GM23338 (cell line): ENCODE measurements around the gene BCORL1.

Source experiments
- CREB1 ChIP-seq: fragments of 250-450 bp; sonication (Bioruptor Pico); IDR thresholded peaks from 2 replicates; pipeline ENCODE4 v1.5.0; 2020; ENCODE audit warnings: low read depth, mild to moderate bottlenecking, moderate library complexity
- ETS1 ChIP-seq: IDR thresholded peaks from 2 replicates; pipeline ENCODE4 v1.6.1; 2016; ENCODE audit warnings: antibody characterized with exemption
- EZH2 ChIP-seq: fragments of 200-600 bp; sonication (generic); IDR thresholded peaks from one replicate; pipeline ENCODE4 v1.8.0; 2017; ENCODE audit warnings: antibody characterized with exemption, mild to moderate bottlenecking, low read depth; ENCODE audit not compliant: unreplicated experiment
- EZH2phosphoT487 ChIP-seq: fragments of 200-600 bp; sonication (generic); IDR thresholded peaks from one replicate; pipeline ENCODE4 v1.8.1; 2018; ENCODE audit warnings: antibody characterized with exemption; ENCODE audit not compliant: unreplicated experiment
- JUNB ChIP-seq: IDR thresholded peaks from one replicate; pipeline ENCODE4 v1.6.1; 2016; ENCODE audit warnings: antibody characterized with exemption; ENCODE audit not compliant: unreplicated experiment
- NANOG ChIP-seq: IDR thresholded peaks from 2 replicates; pipeline ENCODE4 v1.6.1; 2016; ENCODE audit warnings: antibody characterized with exemption, borderline replicate concordance
- POLR2AphosphoS5 ChIP-seq: IDR thresholded peaks from 2 replicates; pipeline ENCODE4 v1.6.1; 2016; ENCODE audit warnings: antibody characterized with exemption, low read depth
- REST ChIP-seq: IDR thresholded peaks from one replicate; pipeline ENCODE4 v1.6.1; 2018; ENCODE audit warnings: antibody characterized with exemption; ENCODE audit not compliant: unreplicated experiment
- STAT1 ChIP-seq: IDR thresholded peaks from one replicate; pipeline ENCODE4 v1.6.1; 2016; ENCODE audit warnings: antibody characterized with exemption; ENCODE audit not compliant: unreplicated experiment
- ZNF114 ChIP-seq: fragments of 250-450 bp; sonication (Bioruptor Pico); IDR thresholded peaks from 2 replicates; pipeline ENCODE4 v1.5.0; 2020; ENCODE audit warnings: mild to moderate bottlenecking, moderate library complexity
- ZNF331 ChIP-seq: fragments of 250-450 bp; sonication (Bioruptor Pico); IDR thresholded peaks from 2 replicates; pipeline ENCODE4 v1.5.0; 2020; ENCODE audit warnings: low read depth, mild to moderate bottlenecking, moderate library complexity
- TF ChIP-seq, protein P1 (sequence below), 2 experiments: fragments of 200-600 bp in 1 of 2; sonication (generic) in 1 of 2; conservative IDR thresholded peaks; 2 replicates each; pipeline versions ENCODE4 v1.5.1 to v1.6.1; 2016 to 2017; ENCODE audit warnings: antibody characterized with exemption in 2 of 2, low read depth in 2 of 2, mild to moderate bottlenecking in 2 of 2, moderate library complexity in 1 of 2

GRCh38 chrX:129979207-129979920, 3.1 kb upstream of the BCORL1 start:
- TF ChIP-seq POLR2AphosphoS5 (no peak), REST (no peak), EZH2phosphoT487 (no peak), ZNF331 (CRISPR knock-in tag) (no peak), EZH2 (peak; percentile 74), JUNB (no peak), STAT1 (no peak), CREB1 (CRISPR knock-in tag) (no peak), NANOG (no peak), ETS1 (no peak), ZNF114 (CRISPR knock-in tag) (no peak)
- TF ChIP-seq, protein P1, sequence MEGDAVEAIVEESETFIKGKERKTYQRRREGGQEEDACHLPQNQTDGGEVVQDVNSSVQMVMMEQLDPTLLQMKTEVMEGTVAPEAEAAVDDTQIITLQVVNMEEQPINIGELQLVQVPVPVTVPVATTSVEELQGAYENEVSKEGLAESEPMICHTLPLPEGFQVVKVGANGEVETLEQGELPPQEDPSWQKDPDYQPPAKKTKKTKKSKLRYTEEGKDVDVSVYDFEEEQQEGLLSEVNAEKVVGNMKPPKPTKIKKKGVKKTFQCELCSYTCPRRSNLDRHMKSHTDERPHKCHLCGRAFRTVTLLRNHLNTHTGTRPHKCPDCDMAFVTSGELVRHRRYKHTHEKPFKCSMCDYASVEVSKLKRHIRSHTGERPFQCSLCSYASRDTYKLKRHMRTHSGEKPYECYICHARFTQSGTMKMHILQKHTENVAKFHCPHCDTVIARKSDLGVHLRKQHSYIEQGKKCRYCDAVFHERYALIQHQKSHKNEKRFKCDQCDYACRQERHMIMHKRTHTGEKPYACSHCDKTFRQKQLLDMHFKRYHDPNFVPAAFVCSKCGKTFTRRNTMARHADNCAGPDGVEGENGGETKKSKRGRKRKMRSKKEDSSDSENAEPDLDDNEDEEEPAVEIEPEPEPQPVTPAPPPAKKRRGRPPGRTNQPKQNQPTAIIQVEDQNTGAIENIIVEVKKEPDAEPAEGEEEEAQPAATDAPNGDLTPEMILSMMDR (conservative IDR thresholded peaks at IDR 0.05; ENCODE audit: low read depth in 2 of 2) = no peak
